Fibroblast of lung (primary cell): ENCODE measurements around the gene MRPS27.

Experiments used
- EZH2 ChIP-seq: IDR thresholded peaks from 2 replicates; pipeline ENCODE4 v1.5.1; 2012; ENCODE audit warnings: low read length, control low read depth, mild to moderate bottlenecking; ENCODE audit errors: missing control alignments
- TF ChIP-seq, protein P1 (sequence below), 2 donors: IDR thresholded peaks in 1 of 2; conservative IDR thresholded peaks in 1 of 2; 1 replicate in 1 of 2; 2 replicates in 1 of 2; pipeline ENCODE4 v1.5.1; 2011 to 2012; ENCODE audit warnings: low read length in 2 of 2, control low read depth in 1 of 2, inconsistent platforms in 1 of 2, low read depth in 1 of 2, mild to moderate bottlenecking in 1 of 2

- TF ChIP-seq, protein P1, sequence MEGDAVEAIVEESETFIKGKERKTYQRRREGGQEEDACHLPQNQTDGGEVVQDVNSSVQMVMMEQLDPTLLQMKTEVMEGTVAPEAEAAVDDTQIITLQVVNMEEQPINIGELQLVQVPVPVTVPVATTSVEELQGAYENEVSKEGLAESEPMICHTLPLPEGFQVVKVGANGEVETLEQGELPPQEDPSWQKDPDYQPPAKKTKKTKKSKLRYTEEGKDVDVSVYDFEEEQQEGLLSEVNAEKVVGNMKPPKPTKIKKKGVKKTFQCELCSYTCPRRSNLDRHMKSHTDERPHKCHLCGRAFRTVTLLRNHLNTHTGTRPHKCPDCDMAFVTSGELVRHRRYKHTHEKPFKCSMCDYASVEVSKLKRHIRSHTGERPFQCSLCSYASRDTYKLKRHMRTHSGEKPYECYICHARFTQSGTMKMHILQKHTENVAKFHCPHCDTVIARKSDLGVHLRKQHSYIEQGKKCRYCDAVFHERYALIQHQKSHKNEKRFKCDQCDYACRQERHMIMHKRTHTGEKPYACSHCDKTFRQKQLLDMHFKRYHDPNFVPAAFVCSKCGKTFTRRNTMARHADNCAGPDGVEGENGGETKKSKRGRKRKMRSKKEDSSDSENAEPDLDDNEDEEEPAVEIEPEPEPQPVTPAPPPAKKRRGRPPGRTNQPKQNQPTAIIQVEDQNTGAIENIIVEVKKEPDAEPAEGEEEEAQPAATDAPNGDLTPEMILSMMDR (conservative IDR thresholded peaks at IDR 0.05 in 1 of 2, IDR thresholded peaks at IDR 0.05 in 1 of 2; ENCODE audit: low read depth in 1 of 2, low read length in 2 of 2), result no peak
- TF ChIP-seq EZH2, result no peak
Observed at GRCh38 chr5:72276219-72276752, 43.8 kb downstream of the MRPS27 start.
